Ascending aorta (tissue), 2 donors: ENCODE results near the gene CLEC2D. TPM values are rescaled to one million over a fixed set of nuclear protein-coding genes. Genes with fewer than 3 reads are reported as not detected.
"Not testable (repeated sequence)": the region's sequence is repeated elsewhere in the genome, so short reads cannot be mapped to it uniquely, and the experiment has no call there.

Experiments used
- DNase-seq, 2 donors: peaks; one replicate each; pipeline ENCODE4 v3.0.0-alpha.2; 2019; ENCODE audit warnings: low spot score in 2 of 2
- H3K27ac ChIP-seq, 2 donors: fragments of 200-600 bp; sonication (generic); one replicate each; pipeline ENCODE4 v1.5.1; 2016 to 2017; ENCODE audit warnings: mild to moderate bottlenecking in 1 of 2
- H3K27me3 ChIP-seq: fragments of 200-600 bp; sonication (generic); one replicate; pipeline ENCODE4 v1.5.1; 2017
- H3K36me3 ChIP-seq, 2 donors: fragments of 200-600 bp; sonication (generic); one replicate each; pipeline ENCODE4 v1.5.1; 2016
- H3K4me1 ChIP-seq, 2 donors: fragments of 200-600 bp; sonication (generic); one replicate each; pipeline ENCODE4 v1.5.1; 2016 to 2017; ENCODE audit warnings: mild to moderate bottlenecking in 1 of 2
- H3K4me3 ChIP-seq, 2 donors: fragments of 200-600 bp; sonication (generic); one replicate each; pipeline ENCODE4 v1.5.1; 2016 to 2017; ENCODE audit warnings: mild to moderate bottlenecking in 1 of 2
- H3K9me3 ChIP-seq, 2 donors: fragments of 200-600 bp; sonication (generic); one replicate each; pipeline ENCODE4 v1.5.1; 2016
- intact Hi-C: fragments of 100-400 bp; cut with DNase I; formaldehyde crosslinking; loops from one replicate; pipeline ENCODE4 v1.15.1; 2023
- total RNA-seq: library from RNA; depleted of rRNA; stranded (reverse); fragments of >200 nt; gene quantifications from one replicate; pipeline ENCODE4 v1.1.0, GENCODE V29; 2016
- TF ChIP-seq, protein P1 (sequence below), 3 experiments: fragments of 200-600 bp in 2 of 3; fragments of 450-650 bp in 1 of 3; sonication (generic) in 2 of 3; IDR thresholded peaks; one replicate each; pipeline ENCODE4 v1.5.1; 2016 to 2019; ENCODE audit warnings: antibody characterized with exemption in 3 of 3, mild to moderate bottlenecking in 1 of 3, moderate library complexity in 1 of 3

CLEC2D gene
- total RNA-seq, 1 donor from 2014 or later, result not detected

DNA sequence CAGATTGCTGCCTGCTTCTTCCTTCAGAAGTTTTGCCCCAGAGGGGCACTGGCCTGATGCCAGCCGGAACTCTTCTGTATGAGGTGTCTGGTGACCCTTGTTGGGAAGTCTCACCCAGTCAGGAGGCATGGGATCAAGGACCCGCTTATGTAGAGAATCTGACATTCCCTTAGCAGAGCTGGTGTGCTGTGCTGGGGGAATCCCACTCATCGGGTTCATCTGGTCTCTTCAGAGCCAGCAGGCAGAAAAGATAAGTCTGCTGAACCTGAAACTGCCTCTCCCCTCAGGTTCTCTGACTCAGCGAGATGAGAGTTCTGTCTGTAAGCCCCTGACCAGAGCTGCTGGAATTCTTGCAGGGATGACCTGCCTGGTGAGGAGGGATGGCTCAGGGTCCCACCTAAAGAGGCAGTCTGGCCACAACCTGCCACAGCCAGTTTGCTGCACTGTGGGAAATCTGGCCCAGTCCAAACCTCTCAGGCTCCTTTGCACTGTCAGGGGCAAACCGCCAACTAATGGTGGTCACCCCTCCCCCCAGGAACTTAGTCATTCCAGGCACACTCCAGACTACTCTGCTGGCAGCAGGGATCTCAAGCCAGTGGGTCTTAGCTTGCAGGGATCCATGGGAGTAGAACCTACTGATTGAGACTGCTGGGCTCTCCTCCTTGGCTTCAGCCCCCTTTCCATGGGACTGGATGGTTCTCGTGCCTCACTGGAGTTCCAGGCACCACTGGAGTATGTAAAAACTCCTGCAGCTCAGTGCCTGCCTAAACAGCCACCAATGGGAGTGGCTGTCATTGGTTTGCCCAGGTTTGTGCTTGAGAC, 4.1 kb downstream of the CLEC2D start:
- DNase-seq, result peak in 1 of 2 donors; percentile 62
- H3K27ac ChIP-seq, result no peak overlapping the region
- peaks cover 0 to 3% of the 10 kb centered on the region in 2 donors for H3K4me1 ChIP-seq
- no peak overlapping the region for H3K4me3 ChIP-seq
- TF ChIP-seq, protein P1, sequence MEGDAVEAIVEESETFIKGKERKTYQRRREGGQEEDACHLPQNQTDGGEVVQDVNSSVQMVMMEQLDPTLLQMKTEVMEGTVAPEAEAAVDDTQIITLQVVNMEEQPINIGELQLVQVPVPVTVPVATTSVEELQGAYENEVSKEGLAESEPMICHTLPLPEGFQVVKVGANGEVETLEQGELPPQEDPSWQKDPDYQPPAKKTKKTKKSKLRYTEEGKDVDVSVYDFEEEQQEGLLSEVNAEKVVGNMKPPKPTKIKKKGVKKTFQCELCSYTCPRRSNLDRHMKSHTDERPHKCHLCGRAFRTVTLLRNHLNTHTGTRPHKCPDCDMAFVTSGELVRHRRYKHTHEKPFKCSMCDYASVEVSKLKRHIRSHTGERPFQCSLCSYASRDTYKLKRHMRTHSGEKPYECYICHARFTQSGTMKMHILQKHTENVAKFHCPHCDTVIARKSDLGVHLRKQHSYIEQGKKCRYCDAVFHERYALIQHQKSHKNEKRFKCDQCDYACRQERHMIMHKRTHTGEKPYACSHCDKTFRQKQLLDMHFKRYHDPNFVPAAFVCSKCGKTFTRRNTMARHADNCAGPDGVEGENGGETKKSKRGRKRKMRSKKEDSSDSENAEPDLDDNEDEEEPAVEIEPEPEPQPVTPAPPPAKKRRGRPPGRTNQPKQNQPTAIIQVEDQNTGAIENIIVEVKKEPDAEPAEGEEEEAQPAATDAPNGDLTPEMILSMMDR (IDR thresholded peaks at IDR 0.05), result no peak
- no peaks in the 10 kb centered on the region for H3K9me3 ChIP-seq
- intact Hi-C loops, result no loop called here
- no peaks in the 10 kb centered on the region for H3K27me3 ChIP-seq
- H3K36me3 ChIP-seq, result no peaks in the 10 kb centered on the region

DNA sequence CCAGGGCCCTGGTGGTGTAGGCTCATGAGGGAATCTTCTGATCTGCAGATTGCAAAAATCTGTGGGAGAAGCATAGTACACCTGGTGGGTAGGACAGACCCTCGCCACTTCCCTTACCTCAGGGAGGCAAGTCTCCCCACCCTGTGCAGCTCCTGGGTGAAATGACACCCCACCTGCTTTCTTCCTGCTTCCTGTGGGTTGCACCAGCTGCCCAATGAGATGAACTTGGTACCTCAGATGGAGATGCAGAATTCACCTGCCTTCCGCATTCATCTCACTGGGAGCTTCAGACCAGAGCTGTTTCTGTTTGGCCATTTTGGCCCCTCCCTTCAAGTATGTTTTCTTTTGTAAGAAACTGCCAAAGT, 4.7 kb downstream of the CLEC2D start:
- H3K36me3 ChIP-seq, result no peaks in the 10 kb centered on the region
- peaks cover 0 to 3% of the 10 kb centered on the region in 2 donors for H3K4me1 ChIP-seq
- peak in 1 of 2 donors; percentile 63 for DNase-seq
- TF ChIP-seq, protein P1 (IDR thresholded peaks at IDR 0.05), result no peak
- H3K4me3 ChIP-seq, result no peak overlapping the region
- intact Hi-C loops, result no loop called here
- no peaks in the 10 kb centered on the region for H3K27me3 ChIP-seq
- no peak overlapping the region for H3K27ac ChIP-seq
- H3K9me3 ChIP-seq, result no peaks in the 10 kb centered on the region

DNA sequence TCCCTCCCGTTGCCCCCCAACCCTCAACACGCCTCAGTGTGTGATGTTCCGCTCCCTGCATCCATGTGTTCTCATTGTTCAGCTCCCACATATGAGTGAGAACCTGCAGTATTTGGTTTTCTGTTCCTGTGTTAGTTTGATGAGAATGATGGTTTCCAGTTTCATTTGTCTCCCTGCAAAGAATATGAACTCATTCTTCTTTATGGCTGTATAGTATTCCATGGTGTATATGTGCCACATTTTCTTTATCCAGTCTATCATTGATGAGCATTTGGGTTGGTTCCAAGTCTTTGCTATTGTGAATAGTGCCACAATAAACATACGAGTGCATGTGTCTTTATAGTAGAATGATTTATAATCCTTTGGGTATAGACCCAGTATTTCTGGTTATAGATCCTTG, 13.0 kb downstream of the CLEC2D start:
- H3K4me3 ChIP-seq, H3K27ac ChIP-seq, DNase-seq, intact Hi-C loops, H3K27me3 ChIP-seq, H3K36me3 ChIP-seq, H3K4me1 ChIP-seq, H3K9me3 ChIP-seq: not testable (repeated sequence)

DNA sequence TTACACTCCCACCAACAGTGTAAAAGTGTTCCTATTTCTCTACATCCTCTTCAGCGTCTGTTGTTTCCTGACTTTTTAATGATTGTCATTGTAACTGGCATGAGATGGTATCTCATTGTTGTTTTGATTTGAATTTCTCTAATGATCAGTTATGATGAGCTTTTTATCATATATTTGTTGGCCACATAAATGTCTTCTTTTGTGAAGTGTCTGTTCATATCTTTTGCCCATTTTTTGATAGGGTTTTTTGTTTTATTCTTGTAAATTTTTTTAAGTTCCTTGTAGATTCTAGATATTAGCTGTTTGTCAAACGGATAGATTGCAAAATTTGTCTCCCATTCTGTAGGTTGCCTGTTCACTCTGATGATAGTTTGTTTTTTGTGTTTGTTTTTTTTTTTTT, 13.4 kb downstream of the CLEC2D start:
- DNase-seq, H3K4me1 ChIP-seq, H3K27ac ChIP-seq, H3K4me3 ChIP-seq, H3K36me3 ChIP-seq, H3K27me3 ChIP-seq, intact Hi-C loops, H3K9me3 ChIP-seq: not testable (repeated sequence)

DNA sequence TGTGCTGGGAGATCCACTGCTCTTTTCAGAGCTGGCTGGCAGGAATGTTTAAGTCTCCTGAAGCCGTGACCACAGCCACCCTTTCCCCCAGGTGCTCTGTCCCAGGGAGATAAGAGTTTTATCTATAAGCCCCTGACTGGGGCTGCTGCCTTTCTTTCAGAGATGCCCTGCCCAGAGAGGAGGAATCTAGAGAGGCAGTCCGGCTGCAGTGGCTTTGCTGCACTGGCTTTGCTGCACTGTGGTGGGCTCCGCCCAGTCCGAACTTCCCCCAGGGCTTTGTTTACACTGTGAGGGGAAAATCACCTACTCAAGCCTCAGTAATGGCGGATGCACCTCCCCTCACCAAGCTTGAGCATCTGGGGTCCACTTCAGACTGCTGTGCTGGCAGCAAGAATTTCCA, 15.9 kb downstream of the CLEC2D start:
- DNase-seq, H3K27me3 ChIP-seq, H3K4me3 ChIP-seq, H3K4me1 ChIP-seq, intact Hi-C loops, H3K9me3 ChIP-seq, H3K27ac ChIP-seq: not testable (repeated sequence)
- peaks cover 12 to 29% of the 10 kb centered on the region in 2 donors for H3K36me3 ChIP-seq

DNA sequence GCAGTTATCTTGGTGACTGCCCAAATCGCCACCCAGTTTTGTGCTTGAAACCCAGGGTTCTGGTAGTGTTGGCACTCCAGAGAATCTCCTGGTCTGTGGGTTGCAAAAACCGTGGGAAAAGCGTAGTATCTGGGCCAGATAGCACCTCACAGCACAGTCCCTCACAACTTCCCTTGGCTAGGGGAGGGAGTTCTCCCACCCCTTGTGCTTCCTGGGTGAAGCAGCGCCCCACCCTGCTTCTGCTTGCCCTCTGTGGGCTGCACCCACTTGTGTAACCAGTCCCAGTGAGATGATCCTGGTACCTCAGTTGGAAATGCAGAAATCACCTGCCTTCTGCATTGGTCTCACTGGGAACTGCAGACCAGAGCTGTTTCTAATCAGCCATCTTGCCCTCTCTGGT, 16.4 kb downstream of the CLEC2D start:
- no peak overlapping the region for H3K27ac ChIP-seq
- no peak for DNase-seq
- peaks cover 0 to 6% of the 10 kb centered on the region in 2 donors for H3K9me3 ChIP-seq
- intact Hi-C loops, result no loop called here
- no peak overlapping the region for H3K4me3 ChIP-seq
- no peaks in the 10 kb centered on the region for H3K27me3 ChIP-seq
- peaks cover 12 to 32% of the 10 kb centered on the region in 2 donors for H3K36me3 ChIP-seq
- H3K4me1 ChIP-seq, result no peaks in the 10 kb centered on the region
- TF ChIP-seq, protein P1 (IDR thresholded peaks at IDR 0.05), result no peak

DNA sequence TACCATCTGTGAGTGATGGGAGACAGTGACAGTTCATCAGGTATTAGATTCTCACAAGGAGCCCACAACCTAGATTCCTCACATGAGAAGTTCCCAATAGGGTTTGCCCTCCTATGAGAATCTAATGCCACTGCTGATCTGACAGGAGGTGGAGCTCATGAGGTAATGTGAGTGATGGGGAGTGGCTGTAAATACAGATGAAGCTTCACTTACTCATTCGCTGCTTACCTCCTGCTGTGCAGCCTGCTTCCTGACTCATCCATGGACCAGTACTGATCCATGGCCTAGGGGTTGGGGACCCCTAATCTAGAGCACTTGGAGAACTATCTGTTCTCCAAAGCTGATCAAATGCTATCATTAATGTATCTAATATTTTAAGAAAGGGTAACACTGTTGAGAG, 17.7 kb downstream of the CLEC2D start:
- H3K4me1 ChIP-seq, result no peaks in the 10 kb centered on the region
- no peaks in the 10 kb centered on the region for H3K27me3 ChIP-seq
- TF ChIP-seq, protein P1 (IDR thresholded peaks at IDR 0.05), result no peak
- H3K4me3 ChIP-seq, result no peak overlapping the region
- peaks cover 0 to 6% of the 10 kb centered on the region in 2 donors for H3K9me3 ChIP-seq
- intact Hi-C loops, result no loop called here
- no peak for DNase-seq
- H3K27ac ChIP-seq, result no peak overlapping the region
- H3K36me3 ChIP-seq, result peaks cover 12 to 33% of the 10 kb centered on the region in 2 donors
